HG03095 (cell line): ENCODE results near the gene CALN1.
"Not testable (repeated sequence)": the region's sequence is repeated elsewhere in the genome, so short reads cannot be mapped to it uniquely, and the experiment has no call there.

Experiments
- ATAC-seq: cut with Tn5 transposase; IDR thresholded peaks from one replicate; pipeline ENCODE4 v1.9.1; 2021; ENCODE audit warnings: moderate library complexity; ENCODE audit not compliant: unreplicated experiment

The CALN1 gene

DNA sequence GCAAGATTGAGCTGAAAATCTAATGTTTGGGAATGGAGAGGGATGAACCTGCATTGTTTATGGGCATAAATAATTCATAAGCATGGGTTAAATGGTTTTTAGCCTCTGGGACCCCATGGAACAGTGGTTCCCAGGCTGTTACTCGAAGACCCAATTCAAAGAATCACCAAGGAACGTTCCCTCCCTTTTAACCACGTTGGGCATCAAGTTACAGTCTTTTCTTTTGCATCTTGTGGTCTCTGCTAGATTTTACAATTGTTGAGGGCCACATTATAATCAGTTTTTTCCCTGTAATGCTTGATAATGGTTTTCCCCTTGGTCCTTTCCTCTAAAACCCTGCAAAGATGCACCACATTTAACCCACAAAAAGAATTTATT lies 2.5 kb downstream of the CALN1 start:
- no peak for ATAC-seq

DNA sequence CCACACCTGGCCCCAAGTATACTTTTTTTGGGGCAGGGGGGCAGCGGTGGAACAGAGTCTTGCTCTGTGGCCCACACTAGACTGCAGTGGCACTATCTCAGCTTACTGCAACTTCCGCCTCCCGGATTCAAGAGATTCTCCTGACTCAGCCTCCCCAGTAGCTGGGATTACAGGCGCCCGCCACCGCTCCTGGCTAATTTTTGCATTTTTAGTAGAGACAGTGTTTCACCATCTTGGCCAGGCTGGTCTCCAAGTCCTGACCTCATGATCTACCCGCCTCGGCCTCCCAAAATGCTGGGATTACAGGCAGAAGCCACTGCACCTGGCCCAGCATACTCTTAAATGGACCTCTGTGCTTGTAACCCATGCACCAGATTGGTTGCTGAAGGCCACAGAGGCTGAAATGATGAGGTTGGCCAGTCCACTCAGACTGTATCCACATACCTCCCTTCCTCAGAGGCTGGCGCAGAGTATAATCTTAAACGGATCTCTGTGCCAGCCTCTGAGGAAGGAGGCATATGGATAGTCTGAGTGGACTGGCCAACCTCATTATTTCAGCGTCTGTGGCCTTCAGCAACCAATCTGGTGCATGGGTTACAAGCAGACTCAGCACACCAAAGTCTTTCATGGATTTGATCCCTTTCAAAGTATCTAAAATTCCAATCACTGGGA lies 3.0 kb downstream of the CALN1 start:
- ATAC-seq = no peak

DNA sequence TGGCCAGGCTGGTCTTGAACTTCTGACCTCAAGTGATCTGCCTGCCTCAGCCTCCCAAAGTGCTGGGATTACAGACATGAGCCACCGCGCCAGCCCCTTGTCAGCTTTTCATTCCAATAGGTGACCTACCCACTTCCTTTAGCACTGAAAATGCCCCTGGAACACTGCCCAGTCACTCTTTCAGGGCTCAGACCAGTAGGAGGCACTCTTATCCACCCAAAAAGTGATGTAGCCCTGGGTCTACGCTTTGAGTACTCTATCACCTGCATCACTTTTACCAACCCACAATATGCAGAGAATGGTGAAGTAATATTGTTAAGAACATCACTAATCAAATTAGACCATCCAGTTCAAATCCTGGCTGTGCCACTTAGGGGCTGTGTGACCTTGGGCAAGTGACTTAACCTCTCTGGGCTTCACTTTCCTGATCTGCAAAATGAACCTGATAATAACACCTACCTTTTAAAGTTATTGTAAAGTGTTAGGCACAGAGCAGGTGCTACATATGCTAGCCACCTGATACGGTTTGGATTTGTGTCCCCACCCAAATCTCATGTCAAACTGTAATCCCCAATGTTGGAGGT lies 5.2 kb downstream of the CALN1 start:
- ATAC-seq = no peak

DNA sequence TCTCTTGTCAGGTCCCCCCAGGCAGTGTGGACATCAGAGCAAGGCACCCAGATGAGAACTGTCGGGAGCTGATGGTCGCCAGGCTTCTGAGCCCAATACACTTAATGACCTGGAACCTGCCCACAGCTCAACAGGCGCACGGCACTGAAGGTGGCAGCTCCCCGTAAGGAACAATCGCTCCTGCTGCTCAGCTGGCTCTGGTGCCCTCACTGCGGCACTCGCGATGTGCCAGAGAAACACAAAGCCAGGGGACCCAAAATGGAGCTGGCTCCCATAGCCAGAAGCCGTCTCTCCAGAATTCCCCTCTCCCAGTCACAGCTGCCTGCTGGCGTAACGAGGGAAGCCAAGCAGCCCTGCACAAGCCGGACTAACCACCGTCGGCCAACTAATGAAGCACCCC lies 6.3 kb downstream of the CALN1 start:
- ATAC-seq = no peak

DNA sequence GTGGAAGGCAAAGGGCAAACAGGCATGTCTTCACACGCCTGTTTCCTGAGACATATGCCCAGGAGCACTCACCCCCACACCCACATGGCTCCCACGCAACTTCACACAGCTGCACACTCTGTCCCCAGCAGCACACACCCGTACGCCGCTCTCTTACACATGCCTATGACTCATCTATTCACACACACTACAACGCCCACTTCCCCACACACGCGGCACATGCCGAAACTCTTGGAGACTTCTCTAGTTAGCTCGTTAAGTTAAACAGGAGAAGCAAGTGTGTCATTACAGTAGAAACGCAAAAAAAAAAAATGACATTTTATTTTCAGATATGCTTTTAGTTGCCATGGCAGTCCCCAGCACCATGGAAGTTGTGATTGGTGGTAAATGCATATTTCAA lies 6.7 kb downstream of the CALN1 start:
- ATAC-seq = no peak

DNA sequence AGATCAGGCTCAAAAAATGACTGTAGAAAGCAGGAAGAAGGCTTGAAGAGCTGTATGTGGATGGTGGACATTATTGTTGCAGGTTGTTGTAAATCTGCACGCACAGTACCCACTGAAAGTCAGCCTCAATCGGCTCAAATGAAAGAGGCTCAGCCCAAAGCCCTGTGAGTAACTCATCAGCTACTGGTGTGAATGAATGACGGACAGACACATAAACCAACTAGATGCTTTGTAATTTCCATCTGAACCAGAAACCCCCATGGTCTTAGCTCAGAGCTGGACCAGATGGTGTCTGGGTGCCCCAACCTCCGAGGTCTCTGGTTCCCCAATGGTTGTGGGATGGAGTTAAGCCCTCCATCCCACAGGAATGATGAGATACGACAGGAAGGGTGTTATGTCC lies 7.4 kb downstream of the CALN1 start:
- ATAC-seq = no peak

DNA sequence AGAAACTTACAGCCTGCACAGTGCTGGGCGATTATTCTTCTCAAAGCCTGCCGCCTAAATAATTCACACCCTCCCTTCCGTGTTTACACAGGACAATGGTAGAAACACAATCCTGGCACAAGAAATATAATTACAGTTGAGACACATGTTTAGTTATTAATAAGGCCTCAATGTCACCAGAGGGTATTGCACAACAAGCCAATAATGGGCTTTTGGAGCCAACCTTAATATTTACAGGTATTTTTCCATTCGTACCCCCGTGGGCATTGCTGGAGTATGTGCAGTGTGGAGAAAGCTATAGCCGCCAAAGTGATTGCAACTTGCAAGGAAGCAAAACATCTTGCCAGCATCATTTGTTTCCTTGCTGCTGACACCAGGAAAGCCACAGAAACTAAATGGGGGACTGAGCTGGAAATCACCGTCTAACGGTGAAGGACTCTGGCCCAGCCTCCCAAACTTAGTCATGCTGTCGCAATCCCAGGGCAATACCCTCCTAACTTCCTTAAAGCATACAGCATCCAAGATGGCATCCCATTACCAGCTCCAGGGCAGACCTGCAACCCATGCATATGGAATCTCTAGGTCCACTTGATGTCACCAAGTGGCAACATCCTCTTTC lies 8.6 kb downstream of the CALN1 start:
- no peak for ATAC-seq

DNA sequence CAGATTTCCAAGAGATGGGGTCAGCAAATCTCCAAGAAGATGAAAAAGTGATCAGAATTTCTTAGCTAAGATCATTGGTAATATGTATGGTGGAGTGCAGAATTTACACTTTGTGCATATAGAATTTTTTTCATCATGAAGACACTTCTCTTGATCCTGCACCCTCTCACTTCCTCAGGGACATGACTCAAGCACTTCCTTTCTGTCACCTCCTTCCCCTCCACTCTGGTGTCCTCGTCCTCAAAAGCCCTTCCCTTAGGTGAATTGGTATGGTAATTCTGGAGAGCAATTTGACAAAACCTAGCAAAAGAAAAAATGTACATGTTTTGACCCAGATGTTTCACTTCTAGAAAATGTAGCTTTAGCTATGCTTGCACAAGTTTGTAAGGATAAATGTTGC lies 18.1 kb downstream of the CALN1 start:
- no peak for ATAC-seq

DNA sequence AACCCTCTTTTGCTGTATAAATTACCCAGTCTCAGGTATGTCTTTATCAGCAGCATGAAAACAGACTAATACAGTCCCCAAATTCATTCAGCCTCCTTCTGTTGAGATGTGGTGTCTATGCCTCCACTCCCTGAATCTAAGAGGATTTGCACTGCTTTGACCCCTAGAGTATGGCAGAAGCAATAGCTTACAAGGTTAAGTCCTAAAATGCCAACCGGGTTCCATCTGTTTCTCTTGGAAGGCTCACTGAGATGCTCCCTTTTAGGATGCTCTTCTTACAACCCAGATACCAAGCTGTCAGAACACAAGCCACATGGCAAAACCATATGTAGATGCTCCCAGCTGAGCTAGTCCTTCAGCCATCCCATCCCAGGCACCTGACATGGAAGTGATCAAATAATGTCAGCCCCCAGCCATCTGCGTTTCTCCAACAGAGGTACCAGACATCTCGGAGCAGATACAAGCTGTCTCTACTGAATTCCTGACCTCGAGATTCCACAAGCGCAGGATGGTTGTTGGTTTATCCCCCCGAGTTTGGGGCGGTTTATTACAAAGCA lies 20.2 kb downstream of the CALN1 start:
- no peak for ATAC-seq

DNA sequence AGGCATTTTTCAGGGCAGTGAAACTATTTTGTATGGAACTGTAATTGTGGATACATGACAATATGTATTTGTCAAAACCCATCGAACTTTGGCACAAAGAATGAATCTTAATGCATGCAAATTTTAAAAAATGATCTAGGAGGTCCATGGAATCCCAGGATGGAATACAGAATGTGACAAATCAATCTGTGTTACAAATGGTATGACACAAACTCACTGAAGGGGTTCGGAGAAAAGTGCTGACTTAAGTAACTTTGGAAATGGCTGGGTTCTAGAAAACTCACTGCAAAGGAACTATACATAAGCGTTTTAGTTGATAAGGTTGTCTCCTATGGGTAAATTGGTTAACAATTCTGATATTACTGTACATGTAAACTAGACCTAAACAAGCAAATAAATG lies 26.0 kb downstream of the CALN1 start:
- no peak for ATAC-seq

DNA sequence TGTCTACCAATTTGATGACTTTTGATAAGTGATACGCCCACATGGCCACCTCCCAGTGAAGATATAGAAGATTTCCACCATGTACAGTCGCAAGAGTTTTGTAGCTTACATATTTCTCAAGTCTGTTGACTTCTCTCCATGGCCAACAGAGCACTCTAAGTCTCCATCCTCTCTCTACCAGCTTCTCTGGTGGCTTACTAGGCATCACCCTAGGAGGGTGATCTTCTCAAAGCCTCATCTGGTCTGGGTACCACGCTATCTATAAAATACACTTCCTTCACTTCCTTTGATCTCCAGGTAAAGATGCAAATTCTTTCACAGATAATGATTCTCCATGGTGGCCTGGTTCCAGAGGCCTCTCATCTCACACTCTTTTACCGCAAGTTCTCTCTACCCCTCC lies 49.9 kb downstream of the CALN1 start:
- ATAC-seq = no peak

DNA sequence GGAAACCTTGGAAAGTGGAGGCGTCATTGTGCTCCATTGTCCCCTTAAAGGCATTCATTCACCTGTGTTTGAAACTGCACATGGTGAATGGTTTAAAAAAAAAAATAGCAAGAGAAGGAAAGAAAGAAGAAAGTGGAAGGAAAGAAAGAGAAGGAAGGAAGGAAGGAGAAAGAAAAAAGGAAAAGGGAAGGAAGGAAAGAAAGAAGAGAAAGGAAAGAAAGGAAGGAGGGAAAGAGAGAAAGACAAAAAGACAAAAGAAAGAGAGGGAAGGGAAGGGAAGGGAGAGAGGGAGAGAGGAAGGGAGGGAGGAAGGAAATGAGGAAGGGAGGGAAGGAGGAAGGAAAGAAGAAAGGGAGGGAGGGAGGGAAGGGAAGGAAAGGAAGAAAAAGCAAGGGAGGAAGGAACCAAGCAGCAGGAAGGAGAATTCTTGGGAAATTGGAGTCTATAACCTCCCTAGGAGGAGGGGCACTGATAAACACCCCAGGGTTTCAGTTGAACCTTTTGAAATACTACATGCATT lies 66.9 kb downstream of the CALN1 start:
- ATAC-seq = no peak

DNA sequence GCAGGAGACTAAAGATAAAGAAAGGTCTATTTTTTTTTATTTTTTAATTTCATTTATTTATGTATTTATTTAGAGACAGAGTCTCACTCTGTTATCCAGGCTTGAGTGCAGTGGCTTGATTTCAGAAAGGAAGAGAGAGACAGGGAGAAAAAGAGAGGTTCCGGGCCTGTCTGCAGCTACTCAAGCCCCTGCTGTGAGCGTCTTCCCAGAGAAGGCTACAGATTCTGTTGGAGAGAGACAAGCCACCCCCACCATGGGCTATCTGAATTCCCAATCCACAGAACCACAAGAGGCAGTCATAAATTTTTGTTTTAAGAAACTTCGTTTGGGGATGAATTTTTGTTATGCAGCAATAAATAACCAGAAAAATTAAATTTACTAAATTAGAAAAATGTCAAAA lies 68.1 kb downstream of the CALN1 start:
- no peak for ATAC-seq

DNA sequence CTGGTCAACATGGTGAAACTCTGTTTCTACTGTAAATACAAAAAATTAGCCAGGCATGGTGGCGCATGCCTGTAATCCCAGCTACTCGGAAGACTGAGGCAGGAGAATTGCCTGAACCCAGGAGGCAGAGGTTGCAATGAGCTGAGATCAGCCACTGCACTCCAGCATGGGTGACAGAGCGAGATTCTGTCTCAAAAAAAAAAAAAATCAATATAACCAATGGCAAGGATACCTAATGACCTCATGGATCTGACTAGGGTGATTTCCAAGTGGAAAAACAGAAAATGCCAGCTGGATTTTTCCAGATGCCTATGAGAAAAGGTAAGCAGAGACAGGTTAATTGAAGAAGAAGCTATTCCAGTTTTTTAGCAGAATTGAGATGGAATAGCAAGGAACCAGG lies 68.8 kb downstream of the CALN1 start:
- ATAC-seq = not testable (repeated sequence)

DNA sequence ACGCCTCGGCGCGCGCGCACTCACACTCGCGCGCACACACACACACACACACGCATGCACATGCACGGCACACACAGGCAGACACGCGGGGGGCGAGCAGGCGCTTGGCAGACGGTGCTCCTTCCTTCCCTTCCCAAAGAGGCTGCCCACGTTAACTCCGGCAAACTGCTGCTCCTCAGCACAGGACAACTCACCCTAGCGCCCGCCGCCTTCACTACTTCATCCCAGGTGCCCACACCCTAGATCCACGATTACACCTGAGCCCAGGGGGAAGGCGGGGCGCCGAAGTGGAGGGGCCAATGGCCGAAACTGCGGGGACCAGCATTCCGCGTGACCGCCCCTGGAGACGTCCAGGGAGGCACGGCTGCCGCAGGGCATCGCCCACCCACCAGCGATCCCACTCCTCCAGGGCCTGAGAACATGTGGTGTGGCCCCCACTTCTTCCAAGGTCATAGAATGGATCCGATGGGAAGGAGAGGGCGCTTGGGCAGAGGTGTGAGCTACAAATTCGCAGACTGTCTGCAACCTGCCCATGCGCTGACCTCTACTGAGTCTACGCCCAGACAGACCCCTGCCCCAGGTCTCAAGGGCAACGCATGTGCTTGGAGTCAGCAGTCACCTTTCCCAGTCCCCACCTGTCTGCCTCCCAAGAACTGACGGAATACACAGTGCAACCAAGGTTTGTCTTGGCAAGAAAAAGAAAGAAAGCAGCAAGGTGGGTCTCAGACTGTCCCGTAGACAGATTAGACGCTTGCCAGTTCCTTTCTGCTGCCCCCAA lies 74.6 kb downstream of the CALN1 start:
- ATAC-seq = no peak

DNA sequence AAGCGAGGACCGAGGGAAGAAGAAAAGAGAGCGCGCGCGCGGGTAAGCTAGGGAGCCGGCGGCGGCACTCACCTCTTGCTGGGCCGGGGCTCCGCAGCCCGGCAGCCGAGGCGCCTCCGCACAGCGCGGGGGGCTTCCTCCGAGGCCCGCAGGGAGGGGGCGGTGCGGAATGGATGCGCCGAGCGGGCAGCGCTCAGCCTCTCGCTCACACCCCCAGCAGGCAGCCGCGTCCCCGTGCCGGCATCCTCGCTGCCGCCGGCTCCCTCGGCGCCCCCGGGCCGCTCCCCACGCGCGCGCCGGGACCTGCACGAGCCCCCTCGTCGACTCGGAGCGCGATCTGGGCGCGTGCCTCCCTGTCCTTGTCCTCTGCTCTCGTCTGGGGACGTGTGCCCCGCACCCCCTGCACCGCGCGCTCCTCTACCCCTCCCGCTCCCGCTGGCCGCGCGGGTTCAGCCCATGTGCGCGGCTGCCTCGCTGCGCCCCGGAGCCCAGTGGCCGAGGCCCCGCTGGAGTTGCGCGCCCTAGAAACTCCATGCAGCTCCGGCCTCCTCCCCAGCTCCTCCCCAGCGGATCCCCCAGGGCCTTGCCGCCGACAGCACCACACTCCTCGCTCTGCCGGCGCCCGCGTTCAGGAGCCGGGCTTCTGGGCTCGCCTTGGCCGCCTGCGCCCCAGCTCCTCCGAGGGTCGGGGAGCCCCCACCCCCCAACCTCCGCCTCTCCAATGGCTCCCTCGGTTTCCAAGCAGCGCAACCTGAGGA lies 75.3 kb downstream of the CALN1 start:
- ATAC-seq = no peak

DNA sequence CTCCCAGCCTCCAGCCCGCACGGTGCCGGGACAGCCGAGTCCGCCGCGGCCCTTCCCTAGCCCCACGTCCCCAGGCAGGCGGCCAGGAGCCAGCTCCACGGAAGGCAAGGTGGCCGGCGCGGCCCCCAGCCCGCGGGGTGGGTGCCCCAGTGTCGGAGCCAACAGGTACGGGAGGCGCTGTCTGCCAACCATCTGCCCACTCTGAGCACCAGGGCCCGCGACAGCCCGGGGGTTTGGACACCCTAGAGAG lies 75.8 kb downstream of the CALN1 start:
- ATAC-seq = no peak

DNA sequence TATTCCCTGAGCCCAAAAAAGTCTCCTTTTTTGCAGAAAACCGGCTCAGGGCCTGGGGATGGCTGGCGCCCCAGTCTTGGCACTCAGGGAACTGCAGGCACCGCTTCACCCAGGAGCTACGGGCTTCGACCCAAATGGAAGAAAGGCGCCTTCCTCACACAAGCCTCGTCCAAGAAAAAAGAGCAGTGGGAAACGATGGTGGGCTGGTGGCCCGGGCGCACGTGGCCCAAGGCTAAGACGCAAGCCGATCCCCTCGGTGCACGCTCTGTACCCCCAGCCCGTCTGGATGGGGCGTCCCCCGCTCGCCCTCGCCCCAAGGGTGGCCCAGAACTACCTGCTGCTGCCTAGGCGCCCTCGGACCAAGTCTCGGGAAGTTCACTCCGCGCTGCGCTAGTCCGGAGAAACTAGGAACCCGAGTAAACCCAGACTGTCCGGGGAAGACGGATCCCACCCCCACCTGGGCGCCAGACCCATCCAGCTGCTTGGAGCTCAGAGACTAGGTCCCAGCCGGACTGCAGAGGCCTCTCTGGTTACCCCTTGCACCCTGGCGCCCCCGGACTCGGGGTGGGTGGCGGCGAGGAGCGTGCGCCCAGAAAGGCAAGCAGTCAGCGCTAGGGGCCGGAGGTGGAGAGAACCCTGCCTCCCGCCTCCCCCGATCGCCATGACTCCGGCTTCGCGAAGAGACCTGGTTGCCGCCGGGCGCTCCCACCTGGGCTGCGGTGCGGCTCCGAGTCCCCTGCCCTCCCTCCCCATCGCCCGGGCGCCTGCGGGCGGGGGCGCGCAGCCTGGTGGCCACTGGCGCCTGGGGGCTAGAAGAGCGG lies 76.4 kb downstream of the CALN1 start:
- ATAC-seq = no peak

DNA sequence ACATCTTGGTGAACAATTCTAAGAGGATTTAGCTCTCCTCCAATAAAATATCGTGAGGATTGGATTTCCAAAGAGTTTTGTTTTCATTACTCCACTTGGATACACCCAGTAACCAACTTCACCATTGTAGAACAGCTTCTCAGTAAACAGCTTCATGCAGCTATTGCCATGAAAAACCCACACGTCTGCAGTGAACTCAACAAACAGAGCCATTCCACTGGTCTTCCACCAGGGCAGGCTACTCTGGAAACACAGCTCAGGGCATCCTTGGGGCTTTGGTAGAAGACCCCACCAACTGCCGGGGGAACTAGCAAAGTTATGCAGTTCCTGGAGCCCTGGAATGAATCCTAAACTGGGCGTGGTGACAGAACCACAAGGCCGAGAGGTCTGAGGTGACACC lies 77.4 kb downstream of the CALN1 start:
- no peak for ATAC-seq

DNA sequence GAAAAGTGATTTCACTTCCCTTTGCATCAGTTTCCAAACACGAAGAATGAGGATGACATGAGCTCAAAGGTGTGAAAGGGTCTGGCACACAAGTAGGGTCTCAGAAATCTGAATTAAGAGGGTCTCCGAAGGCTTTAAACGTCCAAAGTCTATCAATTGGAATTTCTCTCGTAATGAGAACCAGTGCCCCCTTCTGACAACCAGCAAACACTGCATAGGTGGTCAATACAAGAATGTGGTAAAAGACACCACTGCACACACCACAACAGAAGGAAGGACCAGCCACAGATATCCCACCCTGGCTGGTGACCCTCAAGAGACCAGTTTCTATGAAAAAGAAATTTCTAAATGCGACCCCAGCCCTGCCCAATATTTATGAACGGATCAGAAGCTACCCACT lies 78.1 kb downstream of the CALN1 start:
- no peak for ATAC-seq
